GM12872 (cell line): Measurements from ENCODE around the gene PRTG.

Experiments used
- TF ChIP-seq, protein P1 (sequence below): IDR thresholded peaks from 3 replicates; pipeline ENCODE4 v1.5.1; 2011; ENCODE audit warnings: low read depth, mild to moderate bottlenecking, low read length, moderate library complexity; ENCODE audit not compliant: insufficient read depth

The PRTG gene

DNA sequence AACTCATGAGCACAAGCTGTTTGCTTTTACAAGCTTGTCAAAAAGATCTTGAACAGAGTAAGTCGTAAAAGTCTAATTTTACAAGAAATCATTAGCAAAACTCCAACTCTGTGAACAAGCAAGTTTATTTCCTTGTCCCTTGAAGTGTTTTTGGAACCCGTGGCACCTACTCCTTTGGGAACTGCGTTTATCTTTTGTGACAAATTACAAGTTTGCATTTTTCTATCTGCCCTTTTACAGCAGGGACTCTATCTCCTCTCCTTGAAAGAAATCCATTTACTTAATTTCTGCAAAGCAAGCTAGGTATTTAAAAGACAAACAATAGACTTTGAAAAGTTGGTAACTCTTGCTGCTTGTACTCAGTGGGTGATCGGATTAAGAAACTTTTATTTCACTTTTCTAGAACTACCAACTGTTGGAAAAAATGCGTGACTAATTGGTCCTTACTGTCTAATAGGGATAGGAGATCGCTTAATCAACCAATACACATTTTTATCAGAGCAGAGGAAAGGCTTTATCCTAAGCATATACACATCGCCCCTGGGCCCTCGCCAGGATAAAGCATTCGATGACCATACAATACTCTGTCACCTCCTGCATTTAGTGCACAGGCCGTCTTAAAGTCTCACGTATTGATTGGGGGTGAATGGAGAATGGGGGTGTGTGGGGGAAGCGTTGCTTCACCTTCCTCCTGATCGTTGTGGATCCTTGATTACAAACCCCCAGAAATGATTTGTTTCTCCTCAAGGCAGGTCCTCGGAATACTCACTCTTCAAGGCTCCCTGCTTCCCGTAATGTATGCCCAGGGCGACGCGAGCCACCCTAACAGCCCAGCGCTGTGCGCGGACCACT, 1.7 kb downstream of the PRTG start:
- TF ChIP-seq, protein P1, sequence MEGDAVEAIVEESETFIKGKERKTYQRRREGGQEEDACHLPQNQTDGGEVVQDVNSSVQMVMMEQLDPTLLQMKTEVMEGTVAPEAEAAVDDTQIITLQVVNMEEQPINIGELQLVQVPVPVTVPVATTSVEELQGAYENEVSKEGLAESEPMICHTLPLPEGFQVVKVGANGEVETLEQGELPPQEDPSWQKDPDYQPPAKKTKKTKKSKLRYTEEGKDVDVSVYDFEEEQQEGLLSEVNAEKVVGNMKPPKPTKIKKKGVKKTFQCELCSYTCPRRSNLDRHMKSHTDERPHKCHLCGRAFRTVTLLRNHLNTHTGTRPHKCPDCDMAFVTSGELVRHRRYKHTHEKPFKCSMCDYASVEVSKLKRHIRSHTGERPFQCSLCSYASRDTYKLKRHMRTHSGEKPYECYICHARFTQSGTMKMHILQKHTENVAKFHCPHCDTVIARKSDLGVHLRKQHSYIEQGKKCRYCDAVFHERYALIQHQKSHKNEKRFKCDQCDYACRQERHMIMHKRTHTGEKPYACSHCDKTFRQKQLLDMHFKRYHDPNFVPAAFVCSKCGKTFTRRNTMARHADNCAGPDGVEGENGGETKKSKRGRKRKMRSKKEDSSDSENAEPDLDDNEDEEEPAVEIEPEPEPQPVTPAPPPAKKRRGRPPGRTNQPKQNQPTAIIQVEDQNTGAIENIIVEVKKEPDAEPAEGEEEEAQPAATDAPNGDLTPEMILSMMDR: no peak

DNA sequence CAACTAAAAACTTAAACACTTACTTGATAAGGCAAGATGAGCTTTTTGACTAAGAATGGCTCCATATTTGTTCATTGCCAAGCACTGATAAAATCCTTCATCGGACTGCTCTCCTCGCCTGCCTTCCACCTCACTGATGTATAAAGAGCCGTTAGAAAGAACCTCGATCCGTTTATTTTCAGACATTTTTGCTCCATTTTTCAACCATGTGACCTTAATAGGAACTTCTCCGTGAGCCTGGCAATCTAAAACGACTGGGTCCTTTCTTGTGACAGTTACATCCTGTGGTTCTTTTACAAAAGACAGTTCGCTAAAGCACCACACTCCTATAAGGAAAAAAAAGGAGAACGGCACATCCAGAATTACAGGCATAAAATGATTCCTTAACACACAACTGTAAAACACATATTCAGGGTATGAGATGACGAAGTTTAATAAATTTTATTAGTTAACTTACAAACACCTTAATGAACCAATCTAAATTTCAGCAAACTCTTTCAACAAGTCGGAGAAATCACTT, 2.5 kb downstream of the PRTG start:
- TF ChIP-seq, protein P1: no peak

DNA sequence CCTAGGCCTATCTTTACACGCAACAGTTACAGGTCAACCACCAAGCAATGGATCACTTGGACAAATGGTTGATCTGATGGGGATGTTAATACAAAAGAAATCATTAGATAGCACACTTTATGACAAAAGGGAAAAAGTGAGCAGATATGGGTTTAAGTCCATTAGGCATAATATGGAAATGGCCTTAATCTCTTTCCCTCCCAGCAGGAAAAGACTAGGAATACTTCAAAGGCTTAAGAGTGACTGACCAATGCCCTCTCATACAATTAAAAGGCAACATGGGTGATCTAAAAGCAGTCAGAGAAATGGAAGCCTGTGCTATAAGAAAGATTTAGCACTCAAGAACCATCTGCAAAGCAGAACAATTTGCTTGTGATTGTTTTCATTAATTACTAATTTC, 3.3 kb downstream of the PRTG start:
- TF ChIP-seq, protein P1: no peak

DNA sequence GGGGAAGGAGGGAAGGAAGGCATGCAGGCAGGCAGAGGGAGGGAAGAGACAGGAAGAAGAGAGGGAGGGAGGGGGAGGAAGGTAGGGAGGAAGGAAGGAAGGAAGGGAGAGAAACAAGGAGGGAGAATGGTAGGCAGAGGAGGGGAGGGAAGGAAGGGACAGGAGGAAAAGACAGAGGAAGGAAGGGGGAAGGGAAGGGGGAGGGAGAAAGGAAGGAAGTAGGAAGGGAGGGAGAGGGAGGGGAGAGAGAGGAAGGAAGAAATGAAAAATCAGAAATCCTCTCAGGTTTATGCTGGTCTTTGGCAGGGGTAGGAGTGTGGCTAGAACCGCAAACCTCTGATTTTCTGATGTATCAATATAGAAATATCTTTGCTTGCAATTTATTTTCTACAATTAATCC, 4.2 kb downstream of the PRTG start:
- TF ChIP-seq, protein P1: no peak

DNA sequence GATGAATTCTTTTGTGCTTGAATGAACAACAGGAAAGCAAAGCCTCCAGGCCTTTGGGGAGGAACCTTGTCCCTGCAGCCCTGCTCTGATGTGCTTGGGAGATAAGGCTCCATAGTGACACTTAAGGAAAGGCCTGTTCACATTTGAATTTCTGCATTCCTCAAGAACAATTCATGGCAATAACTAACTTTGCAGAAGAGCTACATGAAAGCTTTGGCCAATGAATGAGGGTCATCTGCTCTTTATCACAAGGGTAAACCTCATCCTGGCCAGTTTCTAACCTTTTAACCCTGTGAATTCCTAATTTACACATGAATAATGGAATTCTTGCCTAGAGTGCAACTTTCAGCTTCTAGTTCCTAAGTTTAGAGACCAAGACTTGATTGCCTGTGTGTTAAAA, 5.6 kb downstream of the PRTG start:
- TF ChIP-seq, protein P1: no peak

DNA sequence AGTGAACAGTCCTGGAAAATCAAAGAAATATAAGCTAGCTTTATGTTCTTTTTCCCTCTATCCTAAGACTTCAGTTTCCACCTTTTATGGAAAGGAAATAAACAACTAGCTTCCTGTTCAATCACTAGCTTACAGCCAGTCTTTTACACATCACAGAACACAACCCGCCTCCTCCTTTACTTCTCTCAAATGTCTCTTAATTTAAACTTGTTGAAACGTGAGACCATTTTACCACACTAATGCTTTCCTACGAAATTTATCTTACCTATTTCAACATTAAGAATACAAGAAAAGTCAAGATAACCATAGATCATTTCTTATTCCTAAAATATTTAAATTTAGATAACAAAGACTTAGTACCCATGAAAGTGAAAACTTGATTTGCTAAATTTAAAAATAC, 6.2 kb downstream of the PRTG start:
- TF ChIP-seq, protein P1: no peak

DNA sequence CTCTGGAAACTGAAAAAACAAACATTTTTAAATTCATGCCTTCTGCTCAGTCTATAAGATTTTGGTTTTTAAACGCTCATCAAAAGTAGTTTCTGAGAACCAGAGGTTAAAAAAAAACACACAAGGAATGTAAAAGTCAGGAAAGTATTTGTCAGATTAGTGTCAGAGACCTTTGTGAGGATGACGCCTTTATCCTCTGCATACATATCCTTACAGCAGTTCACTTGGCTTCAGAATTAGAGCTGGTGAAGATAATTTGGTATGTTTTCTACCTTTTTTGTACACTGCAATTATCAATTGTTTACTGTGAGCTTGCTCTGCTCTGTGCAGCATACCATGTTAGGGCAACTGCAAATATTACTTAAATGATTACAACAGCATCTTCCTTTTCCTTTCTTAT, 8.3 kb downstream of the PRTG start:
- TF ChIP-seq, protein P1: no peak
